Smooth muscle cell (in vitro differentiated cells): Measurements from ENCODE around the gene TSNAXIP1. TPM values are rescaled to one million over a fixed set of nuclear protein-coding genes. Genes with fewer than 3 reads are reported as not detected.
"Not testable (repeated sequence)": the region's sequence is repeated elsewhere in the genome, so short reads cannot be mapped to it uniquely, and the experiment has no call there.

ENCODE experiments used
- DNase-seq: peaks from one replicate; lab custom pipeline; 2025; ENCODE audit not compliant: unreplicated experiment; lab: John Stamatoyannopoulos, UW
- H2AFZ ChIP-seq: fragments of 200-600 bp; sonication (generic); 2 replicates; pipeline ENCODE4 v1.6.0; 2016; ENCODE audit warnings: antibody characterized with exemption, low read depth, mild to moderate bottlenecking
- H3F3A ChIP-seq: fragments of 200-600 bp; sonication (generic); 2 replicates; pipeline ENCODE4 v1.6.0; 2017; ENCODE audit warnings: antibody characterized with exemption, low read depth
- H3K27ac ChIP-seq: fragments of 200-600 bp; sonication (generic); 2 replicates; pipeline ENCODE4 v1.5.1; 2016; ENCODE audit warnings: low read depth, mild to moderate bottlenecking
- H3K27me3 ChIP-seq: fragments of 200-600 bp; sonication (generic); 2 replicates; pipeline ENCODE4 v1.6.1; 2016; ENCODE audit warnings: low read depth, mild to moderate bottlenecking
- H3K36me3 ChIP-seq: fragments of 200-600 bp; sonication (generic); 2 replicates; pipeline ENCODE4 v1.5.1; 2016; ENCODE audit warnings: low read depth
- H3K4me1 ChIP-seq: fragments of 200-600 bp; sonication (generic); 2 replicates; pipeline ENCODE4 v1.5.1; 2016; ENCODE audit warnings: low read depth
- H3K4me2 ChIP-seq: fragments of 200-600 bp; sonication (generic); 2 replicates; pipeline ENCODE4 v1.6.0; 2016; ENCODE audit warnings: mild to moderate bottlenecking
- H3K4me3 ChIP-seq: fragments of 200-600 bp; sonication (generic); 2 replicates; pipeline ENCODE4 v1.5.1; 2016; ENCODE audit warnings: mild to moderate bottlenecking
- H3K79me2 ChIP-seq: fragments of 200-600 bp; sonication (generic); 2 replicates; pipeline ENCODE4 v1.6.0; 2016; ENCODE audit warnings: low read depth, mild to moderate bottlenecking
- H3K9ac ChIP-seq: fragments of 200-600 bp; sonication (generic); 2 replicates; pipeline ENCODE4 v1.6.0; 2016; ENCODE audit warnings: low read depth
- H3K9me3 ChIP-seq: fragments of 200-600 bp; sonication (generic); replicated peaks from 2 replicates; pipeline ENCODE4 v1.5.1; 2016; ENCODE audit warnings: low read depth
- H4K20me1 ChIP-seq: fragments of 200-600 bp; sonication (generic); 2 replicates; pipeline ENCODE4 v1.6.0; 2016; ENCODE audit warnings: low read depth
- CTCF ChIP-seq: fragments of 200-600 bp; sonication (generic); IDR thresholded peaks from 2 replicates; pipeline ENCODE4 v1.5.1; 2017; ENCODE audit warnings: borderline replicate concordance, mild to moderate bottlenecking, antibody characterized with exemption; ENCODE audit not compliant: insufficient read depth, poor library complexity, severe bottlenecking
- WGBS: methylation state at CpG from one replicate; pipeline ENCODE4 v1.1.7; 2016; ENCODE audit warnings: low lambda C conversion rate; 5-methylcytosine and 5-hydroxymethylcytosine counted together
- polyA plus RNA-seq: library from polyadenylated mRNA; unstranded; fragments of >200 nt; fragmentation: Nextera tagmentation; extraction: Ambion mirVana; gene quantifications from 2 replicates; pipeline ENCODE4 v1.2.1, GENCODE V29; 2016
- total RNA-seq: library from RNA; depleted of rRNA; stranded (reverse); fragments of >200 nt; gene quantifications from 2 replicates; pipeline ENCODE4 v1.2.3, GENCODE V29; 2014

The TSNAXIP1 gene
- total and polyA plus RNA-seq, 2 experiments from 2014 or later: 0.18 to 1.0 TPM

GRCh38 chr16:67861877-67862276, 55.2 kb downstream of the TSNAXIP1 start:
- Histone ChIP-seq H3F3A (no peaks in the 10 kb centered on the region), H2AFZ (no peak overlapping the region), H3K79me2 (peaks cover 95% of the 10 kb centered on the region), H3K4me3 (no peak overlapping the region), H3K4me1 (no peaks in the 10 kb centered on the region), H3K9me3 (no peaks in the 10 kb centered on the region), H3K27me3 (no peaks in the 10 kb centered on the region), H4K20me1 (peaks cover 95% of the 10 kb centered on the region), H3K27ac (peak overlapping the region; percentile 88), H3K4me2 (no peak overlapping the region), H3K9ac (peak overlapping the region; percentile 4), H3K36me3 (no peaks in the 10 kb centered on the region)
- no peak for TF ChIP-seq CTCF
- no peak for DNase-seq
- WGBS: 93% methylated on average over 6 of the region's 6 CpGs

GRCh38 chr16:67862623-67863583, 56.2 kb downstream of the TSNAXIP1 start:
- Histone ChIP-seq H3K9ac (peak overlapping the region; percentile 58), H3F3A (peaks cover 6% of the 10 kb centered on the region), H3K4me3 (no peak overlapping the region), H3K4me2 (no peak overlapping the region), H3K4me1 (no peaks in the 10 kb centered on the region), H2AFZ (no peak overlapping the region), H3K36me3 (no peaks in the 10 kb centered on the region), H3K27me3 (no peaks in the 10 kb centered on the region), H3K79me2 (peaks cover 94% of the 10 kb centered on the region), H3K9me3 (no peaks in the 10 kb centered on the region), H3K27ac (peak overlapping the region; percentile 88), H4K20me1 (peaks cover 94% of the 10 kb centered on the region)
- no peak for TF ChIP-seq CTCF
- no peak for DNase-seq
- WGBS: 76% methylated on average over 11 of the region's 11 CpGs

GRCh38 chr16:67864044-67864443, 57.4 kb downstream of the TSNAXIP1 start:
- not testable (repeated sequence) for H3F3A ChIP-seq, H3K36me3 ChIP-seq, H3K27me3 ChIP-seq, H3K9ac ChIP-seq, H3K4me3 ChIP-seq, H2AFZ ChIP-seq, H3K9me3 ChIP-seq, H3K4me1 ChIP-seq, DNase-seq, H3K4me2 ChIP-seq
- 96% methylated on average over 5 of the region's 6 CpGs for WGBS
- Histone ChIP-seq H3K79me2 (peaks cover 82% of the 10 kb centered on the region), H3K27ac (peak overlapping the region; percentile 88), H4K20me1 (peaks cover 86% of the 10 kb centered on the region)

GRCh38 chr16:67864594-67864993, 57.9 kb downstream of the TSNAXIP1 start:
- no peak for TF ChIP-seq CTCF
- Histone ChIP-seq H2AFZ (no peak overlapping the region), H3F3A (peaks cover 7% of the 10 kb centered on the region), H3K9me3 (no peaks in the 10 kb centered on the region), H3K27ac (no peak overlapping the region), H3K4me3 (no peak overlapping the region), H3K9ac (no peak overlapping the region), H3K79me2 (peaks cover 77% of the 10 kb centered on the region), H3K36me3 (no peaks in the 10 kb centered on the region), H4K20me1 (peaks cover 81% of the 10 kb centered on the region), H3K27me3 (no peaks in the 10 kb centered on the region), H3K4me2 (no peak overlapping the region), H3K4me1 (no peaks in the 10 kb centered on the region)
- 97% methylated on average over 2 of the region's 2 CpGs for WGBS
- DNase-seq: no peak
